Esophagus squamous epithelium (tissue), 5 donors: ENCODE measurements around the gene SECISBP2L. TPM values are rescaled to one million over a fixed set of nuclear protein-coding genes. Genes with fewer than 3 reads are reported as not detected.

Experiments
- DNase-seq: peaks from one replicate; lab custom pipeline; 2025; lab: John Stamatoyannopoulos, UW
- H3K27ac ChIP-seq, 4 donors: fragments of 200-600 bp; sonication (generic); one replicate each; pipeline ENCODE4 v1.5.1; 2016 to 2019; ENCODE audit warnings: mild to moderate bottlenecking in 1 of 4
- H3K27me3 ChIP-seq, 4 donors: fragments of 200-600 bp; sonication (generic); 1 replicate in 3 of 4; 2 replicates in 1 of 4; pipeline versions ENCODE4 v1.5.1 to v1.6.0; 2017 to 2021; ENCODE audit warnings: antibody characterized with exemption in 1 of 4
- H3K36me3 ChIP-seq, 3 donors: fragments of 200-600 bp; sonication (generic); one replicate each; pipeline ENCODE4 v1.5.1; 2016 to 2019
- H3K4me1 ChIP-seq, 3 donors: fragments of 200-600 bp; sonication (generic); one replicate each; pipeline ENCODE4 v1.5.1; 2017 to 2019
- H3K4me3 ChIP-seq, 4 donors: fragments of 200-600 bp; sonication (generic); 1 replicate in 3 of 4; 2 replicates in 1 of 4; pipeline ENCODE4 v1.5.1; 2016 to 2019; ENCODE audit warnings: mild to moderate bottlenecking in 2 of 4, moderate library complexity in 1 of 4
- H3K9me3 ChIP-seq, 3 donors: fragments of 200-600 bp; sonication (generic); one replicate each; pipeline ENCODE4 v1.5.1; 2016 to 2019
- POLR2A ChIP-seq, 4 donors: fragments of 450-650 bp; IDR thresholded peaks; one replicate each; pipeline ENCODE4 v1.6.1; 2017; ENCODE audit warnings: antibody characterized with exemption in 4 of 4, mild to moderate bottlenecking in 4 of 4, moderate library complexity in 3 of 4
- WGBS, 2 donors: methylation state at CpG; one replicate each; pipeline ENCODE4 v1.1.5; 2018; 5-methylcytosine and 5-hydroxymethylcytosine counted together
- intact Hi-C: fragments of 100-400 bp; cut with DNase I; formaldehyde crosslinking; loops from one replicate; pipeline ENCODE4 v1.15.0; 2022
- total RNA-seq, 4 donors: library from RNA; depleted of rRNA; stranded (reverse); fragments of >200 nt; gene quantifications; one replicate each; pipeline ENCODE4 v1.1.0, GENCODE V29; 2016
- TF ChIP-seq, protein P1 (sequence below), 6 experiments: fragments of 450-650 bp in 4 of 6; fragments of 200-600 bp in 2 of 6; sonication (generic) in 2 of 6; IDR thresholded peaks; one replicate each; pipeline ENCODE4 v1.5.1; 2016 to 2019; ENCODE audit warnings: antibody characterized with exemption in 6 of 6, mild to moderate bottlenecking in 4 of 6, moderate library complexity in 4 of 6
- donor health status: DM: yes; HTN: yes; CAD: no.

SECISBP2L gene
- total RNA-seq, 4 donors from 2014 or later, result 15.1 to 33.0 (median 20.3) TPM

DNA sequence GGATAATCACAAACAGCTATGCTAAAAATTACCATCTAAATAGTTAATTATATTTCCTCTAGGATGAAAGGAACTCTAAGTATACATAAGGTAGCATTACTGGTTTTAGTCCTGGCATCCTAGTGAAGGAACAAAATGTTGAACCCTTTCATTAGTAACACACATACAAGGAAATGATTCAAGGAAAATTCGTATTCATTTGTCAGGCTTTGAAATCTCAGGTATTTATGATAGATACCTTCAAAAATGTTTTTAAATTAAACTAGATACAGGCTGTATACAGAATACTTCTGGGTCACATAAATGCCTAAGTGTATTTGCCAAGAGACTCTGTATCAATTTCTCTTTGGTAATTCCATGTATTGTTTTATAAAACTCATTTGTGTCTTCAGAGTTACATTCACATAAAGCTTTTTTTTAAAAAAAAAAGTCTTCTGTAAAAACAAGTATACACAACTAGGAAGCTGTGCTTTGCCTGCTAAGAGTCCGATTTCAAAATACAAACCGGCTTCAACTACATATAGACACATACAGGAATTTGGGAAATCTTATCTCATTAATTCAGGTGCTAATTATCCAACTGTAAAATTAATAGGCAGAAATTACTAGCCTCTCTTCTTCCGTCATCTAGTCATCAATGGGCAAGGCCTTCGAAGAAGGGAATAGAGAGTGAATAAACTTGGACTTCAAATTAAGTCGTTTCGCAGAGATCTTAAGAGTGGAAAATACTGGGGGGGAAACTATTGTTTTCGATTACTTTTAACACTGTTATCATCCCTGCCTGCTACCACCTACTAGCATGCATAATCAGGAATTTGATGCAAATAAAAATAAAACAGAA, 1.3 kb downstream of the SECISBP2L start:
- H3K4me1 ChIP-seq, result peaks cover 6 to 49% (median 13%) of the 10 kb centered on the region in 3 donors

DNA sequence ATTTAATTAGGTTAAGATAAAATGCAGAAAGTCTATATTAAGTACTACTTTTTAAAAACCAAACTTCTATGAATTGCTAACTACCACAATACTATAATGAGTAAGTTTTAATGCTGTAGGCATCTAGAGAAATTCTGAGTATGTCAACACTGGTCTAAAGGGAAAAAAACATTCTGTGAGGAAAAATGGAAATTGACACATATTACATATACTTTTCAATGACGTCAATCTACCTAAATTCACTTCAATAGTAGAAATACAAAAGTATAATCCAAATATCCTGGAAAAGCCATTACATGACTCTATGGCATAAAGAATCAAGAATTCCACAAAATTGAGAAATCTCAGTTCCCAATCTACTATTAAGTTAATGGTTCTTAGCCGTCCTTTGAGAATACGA, 2.2 kb downstream of the SECISBP2L start:
- Histone ChIP-seq H3K27ac (no peak overlapping the region), H3K36me3 (no peaks in the 10 kb centered on the region), H3K4me1 (peaks cover 6 to 54% (median 13%) of the 10 kb centered on the region in 3 donors), H3K9me3 (no peaks in the 10 kb centered on the region), H3K4me3 (peak overlapping the region in 3 of 4 donors; percentile 3 to 97 (median 95)), H3K27me3 (no peaks in the 10 kb centered on the region)
- intact Hi-C loops, result no loop called here
- TF ChIP-seq, protein P1, sequence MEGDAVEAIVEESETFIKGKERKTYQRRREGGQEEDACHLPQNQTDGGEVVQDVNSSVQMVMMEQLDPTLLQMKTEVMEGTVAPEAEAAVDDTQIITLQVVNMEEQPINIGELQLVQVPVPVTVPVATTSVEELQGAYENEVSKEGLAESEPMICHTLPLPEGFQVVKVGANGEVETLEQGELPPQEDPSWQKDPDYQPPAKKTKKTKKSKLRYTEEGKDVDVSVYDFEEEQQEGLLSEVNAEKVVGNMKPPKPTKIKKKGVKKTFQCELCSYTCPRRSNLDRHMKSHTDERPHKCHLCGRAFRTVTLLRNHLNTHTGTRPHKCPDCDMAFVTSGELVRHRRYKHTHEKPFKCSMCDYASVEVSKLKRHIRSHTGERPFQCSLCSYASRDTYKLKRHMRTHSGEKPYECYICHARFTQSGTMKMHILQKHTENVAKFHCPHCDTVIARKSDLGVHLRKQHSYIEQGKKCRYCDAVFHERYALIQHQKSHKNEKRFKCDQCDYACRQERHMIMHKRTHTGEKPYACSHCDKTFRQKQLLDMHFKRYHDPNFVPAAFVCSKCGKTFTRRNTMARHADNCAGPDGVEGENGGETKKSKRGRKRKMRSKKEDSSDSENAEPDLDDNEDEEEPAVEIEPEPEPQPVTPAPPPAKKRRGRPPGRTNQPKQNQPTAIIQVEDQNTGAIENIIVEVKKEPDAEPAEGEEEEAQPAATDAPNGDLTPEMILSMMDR (IDR thresholded peaks at IDR 0.05), result no peak
- WGBS, 2 donors, result 74% methylated on average over 3 of the region's 3 CpGs
- DNase-seq, result no peak

More for the DNA sequence above, 1.3 kb downstream of the SECISBP2L start:
- Histone ChIP-seq H3K27me3 (no peaks in the 10 kb centered on the region), H3K4me3 (peak overlapping the region; percentile 95 to 99 (median 97)), H3K27ac (peak overlapping the region in 3 of 4 donors; percentile 89 to 94 (median 92)), H3K9me3 (no peaks in the 10 kb centered on the region), H3K36me3 (no peaks in the 10 kb centered on the region)
- intact Hi-C loops, result no loop called here
- TF ChIP-seq, protein P1 (IDR thresholded peaks at IDR 0.05), result no peak
- no peak for TF ChIP-seq POLR2A (IDR thresholded peaks at IDR 0.05)
- DNase-seq, result no peak
- 7 to 11% methylated on average over 8 of the region's 8 CpGs for WGBS, 2 donors

DNA sequence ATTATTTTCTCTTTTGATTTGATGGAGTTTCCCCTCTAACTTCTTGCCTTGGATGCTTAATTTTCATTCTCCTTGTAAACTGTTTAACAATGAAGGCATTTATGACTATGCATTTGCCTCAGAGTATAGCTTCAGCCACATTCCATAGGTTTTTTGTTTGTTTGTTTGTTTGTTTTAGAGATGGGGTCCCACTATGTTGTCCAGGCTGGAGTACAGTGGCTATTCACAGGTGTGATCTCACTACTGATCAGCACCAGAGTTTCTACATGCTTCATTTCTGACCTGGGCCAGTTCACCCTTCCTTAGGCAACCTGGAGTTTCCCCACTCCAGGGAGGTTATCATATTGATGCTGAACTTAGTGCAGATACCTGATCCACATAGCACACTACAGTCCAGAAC, 4.1 kb downstream of the SECISBP2L start:
- H3K9me3 ChIP-seq, result no peaks in the 10 kb centered on the region
- H3K27me3 ChIP-seq, result no peaks in the 10 kb centered on the region
- TF ChIP-seq, protein P1 (IDR thresholded peaks at IDR 0.05), result no peak
- no peak for TF ChIP-seq POLR2A (IDR thresholded peaks at IDR 0.05)
- intact Hi-C loops, result no loop called here
- no peak for DNase-seq
- no peaks in the 10 kb centered on the region for H3K36me3 ChIP-seq
- peaks cover 6 to 73% (median 20%) of the 10 kb centered on the region in 3 donors for H3K4me1 ChIP-seq
- no peak overlapping the region for H3K4me3 ChIP-seq
- no peak overlapping the region for H3K27ac ChIP-seq

DNA sequence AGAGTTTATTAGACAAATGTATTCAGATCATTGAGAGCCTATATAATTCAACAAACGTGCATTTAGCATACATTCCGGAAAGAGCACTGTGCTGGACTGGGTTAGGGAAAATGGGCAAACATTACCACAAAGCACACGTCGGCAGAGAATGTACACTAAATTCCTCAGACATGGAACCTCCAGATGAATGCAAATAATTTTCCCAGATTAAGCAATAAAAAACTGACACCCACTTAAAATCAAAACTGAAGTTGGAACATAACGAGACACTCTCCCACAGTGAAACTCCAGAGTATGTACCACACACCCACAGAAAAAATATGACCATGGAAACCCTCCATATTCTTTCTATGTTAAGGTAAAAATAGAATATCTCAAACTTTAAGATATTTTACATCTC, 4.8 kb downstream of the SECISBP2L start:
- no peak for DNase-seq
- TF ChIP-seq, protein P1 (IDR thresholded peaks at IDR 0.05), result no peak
- no peak for TF ChIP-seq POLR2A (IDR thresholded peaks at IDR 0.05)
- H3K9me3 ChIP-seq, result no peaks in the 10 kb centered on the region
- no peak overlapping the region for H3K27ac ChIP-seq
- H3K4me1 ChIP-seq, result peaks cover 6 to 67% (median 23%) of the 10 kb centered on the region in 3 donors
- H3K36me3 ChIP-seq, result peaks cover 0 to 5% (median 0%) of the 10 kb centered on the region in 3 donors
- no peaks in the 10 kb centered on the region for H3K27me3 ChIP-seq
- 64 to 68% methylated on average over 5 of the region's 5 CpGs for WGBS, 2 donors
- H3K4me3 ChIP-seq, result no peak overlapping the region
- intact Hi-C loops, result no loop called here

DNA sequence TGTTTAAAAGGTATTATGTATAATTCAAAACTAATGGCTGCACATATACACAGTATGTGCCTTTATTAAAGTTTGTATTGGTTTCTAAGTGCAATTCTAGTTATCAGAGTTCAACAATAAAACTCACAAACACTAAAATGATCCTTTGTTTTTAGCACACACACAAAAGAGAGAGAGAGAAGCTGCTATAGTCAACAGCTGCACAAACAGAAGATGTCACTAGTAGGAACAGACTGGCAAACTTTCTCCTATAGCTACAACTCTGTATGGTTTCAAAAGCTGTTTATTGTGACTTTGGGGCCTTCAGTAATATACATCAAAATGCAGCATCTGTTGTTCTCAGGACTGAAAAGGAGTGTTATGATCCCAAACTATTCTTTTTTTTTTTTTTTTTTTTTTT, 6.1 kb downstream of the SECISBP2L start:
- intact Hi-C loops, result no loop called here
- Histone ChIP-seq H3K9me3 (no peaks in the 10 kb centered on the region), H3K4me3 (no peak overlapping the region), H3K27me3 (no peaks in the 10 kb centered on the region), H3K27ac (no peak overlapping the region), H3K4me1 (peaks cover 4 to 62% (median 23%) of the 10 kb centered on the region in 3 donors), H3K36me3 (peaks cover 0 to 17% (median 0%) of the 10 kb centered on the region in 3 donors)
- no peak for TF ChIP-seq POLR2A (IDR thresholded peaks at IDR 0.05)
- TF ChIP-seq, protein P1 (IDR thresholded peaks at IDR 0.05), result no peak
- DNase-seq, result no peak
